Measurements from ENCODE around the gene PRG2.
"Not testable (repeated sequence)": the region's sequence is repeated elsewhere in the genome, so short reads cannot be mapped to it uniquely, and the experiment has no call there.

Gene PRG2

DNA sequence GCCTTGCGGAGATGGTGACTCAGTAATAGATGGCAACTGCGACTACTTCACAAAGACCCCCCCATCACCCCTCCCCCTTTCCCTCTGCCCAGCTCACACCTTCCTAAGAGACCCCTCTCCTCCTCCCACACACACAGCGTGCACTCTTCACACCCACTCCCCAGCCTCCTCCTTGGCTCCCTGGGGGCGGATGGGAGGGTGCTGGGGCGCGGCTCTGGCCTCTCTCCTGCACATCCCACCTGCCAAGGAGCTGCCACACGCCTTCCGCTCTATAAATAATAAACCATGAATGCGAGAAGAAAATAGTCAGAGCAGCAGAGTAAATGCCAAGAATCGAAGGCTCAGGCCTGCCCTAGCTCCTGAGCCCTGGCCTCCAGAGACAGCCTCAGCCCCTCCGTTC is 47.7 kb downstream of the PRG2 start:
- DNase-seq: no peak

DNA sequence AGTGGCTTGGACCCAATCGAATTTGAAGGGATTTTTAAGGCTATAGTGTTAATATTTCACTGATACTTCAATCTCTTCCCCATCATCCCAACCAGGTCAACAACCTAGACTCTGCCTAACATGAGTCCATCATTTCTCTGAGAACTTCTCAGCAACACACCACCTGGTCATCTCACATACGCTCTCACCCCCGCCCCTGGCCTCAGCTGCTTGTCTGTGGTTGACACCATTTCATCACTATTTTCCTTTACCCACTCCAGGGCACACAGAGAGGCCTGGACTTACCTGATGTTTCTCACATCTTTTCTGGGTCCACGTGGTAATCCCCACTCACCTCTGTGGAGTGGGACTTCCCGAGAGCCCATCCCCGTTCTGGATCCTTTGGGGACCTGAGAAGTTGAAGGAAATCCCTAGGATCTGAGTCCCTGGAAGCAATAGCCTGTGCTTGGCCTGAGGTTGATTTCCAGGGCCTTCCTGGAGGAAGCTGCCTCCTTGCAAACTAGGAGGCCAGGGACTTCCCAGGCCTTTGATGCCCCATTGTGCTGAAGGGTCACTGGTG is 49.1 kb downstream of the PRG2 start:
- no peak for DNase-seq

- no peak for DNase-seq
Measured at GRCh38 chr11:57340039-57340615, 50.3 kb downstream of the PRG2 start.

- DNase-seq: no peak
Measured at GRCh38 chr11:57339328-57339727, 51.1 kb downstream of the PRG2 start.

- DNase-seq: no peak
Measured at GRCh38 chr11:57338142-57338541, 52.3 kb downstream of the PRG2 start, which contains the start of gene P2RX3. P2RX3 (plus strand) TSS chr11:57338352; CDS start chr11:57338551, 199 bp downstream.

- DNase-seq: not testable (repeated sequence)
Measured at GRCh38 chr11:57336856-57337255, 53.6 kb downstream of the PRG2 start.

All from NCI-H748 treated with DMSO at 0.1 percent for 48 hours (cell line).